AG09319 (cell line): ENCODE results near the gene CCDC69.

Experiments used
- DNase-seq: peaks from one replicate; pipeline ENCODE4 v3.0.0-alpha.2; 2010; ENCODE audit warnings: low read depth; ENCODE audit errors: extremely low read depth
- CTCF ChIP-seq: IDR thresholded peaks from 2 replicates; pipeline ENCODE4 v1.5.1; 2011; ENCODE audit warnings: low read depth, mild to moderate bottlenecking, inconsistent platforms, low read length, moderate library complexity

The CCDC69 gene

GRCh38 chr5:151140686-151141459 lies 83.0 kb downstream of the CCDC69 start:
- no peak for DNase-seq
- no peak for TF ChIP-seq CTCF

- no peak for DNase-seq
- TF ChIP-seq CTCF, result no peak
These were observed 84.2 kb downstream of the CCDC69 start for GRCh38 chr5:151139646-151140045.

- no peak for TF ChIP-seq CTCF
- DNase-seq, result no peak
These were observed 84.9 kb downstream of the CCDC69 start for GRCh38 chr5:151139015-151139414.

GRCh38 chr5:151138114-151138513 lies 85.8 kb downstream of the CCDC69 start:
- no peak for DNase-seq
- no peak for TF ChIP-seq CTCF

- TF ChIP-seq CTCF, result no peak
- DNase-seq, result no peak
These were observed 86.6 kb downstream of the CCDC69 start for GRCh38 chr5:151137067-151137825.

- no peak for TF ChIP-seq CTCF
- no peak for DNase-seq
These were observed 89.7 kb downstream of the CCDC69 start for GRCh38 chr5:151134228-151134627.

- TF ChIP-seq CTCF, result no peak
- DNase-seq, result no peak
These were observed 90.9 kb downstream of the CCDC69 start for GRCh38 chr5:151132963-151133362.
